Memory B cell (primary cell): ENCODE results near the gene ZNF614.
"Not testable (repeated sequence)": the region's sequence is repeated elsewhere in the genome, so short reads cannot be mapped to it uniquely, and the experiment has no call there.

Experiments used
- ATAC-seq: fragments of 150-1000 bp; cut with Tn5 transposase; 2 replicates; pipeline ENCODE4 v1.10.0; 2021; ENCODE audit warnings: low read depth, mild to moderate bottlenecking, moderate library complexity
- DNase-seq, 2 donors: peaks; one replicate each; pipeline ENCODE4 v3.0.0; 2022; ENCODE audit warnings: low spot score in 2 of 2
- H3K27ac Mint-ChIP-seq: one replicate; pipeline ENCODE4 v1.8.0; 2022; ENCODE audit warnings: mild to moderate bottlenecking, moderate library complexity, mixed read lengths
- H3K27me3 Mint-ChIP-seq: one replicate; pipeline ENCODE4 v1.8.0; 2022; ENCODE audit warnings: mixed read lengths
- H3K36me3 Mint-ChIP-seq: one replicate; pipeline ENCODE4 v1.8.0; 2022; ENCODE audit warnings: mild to moderate bottlenecking, mixed read lengths
- H3K4me1 Mint-ChIP-seq: one replicate; pipeline ENCODE4 v1.8.0; 2022; ENCODE audit warnings: mixed read lengths
- H3K4me3 Mint-ChIP-seq: one replicate; pipeline ENCODE4 v1.8.0; 2022; ENCODE audit warnings: mild to moderate bottlenecking, moderate library complexity, mixed read lengths
- H3K9me3 Mint-ChIP-seq: one replicate; pipeline ENCODE4 v1.8.0; 2022; ENCODE audit warnings: mixed read lengths

ZNF614 gene

GRCh38 chr19:52028027-52028779 is at the start of gene ZNF614:
Gene ZNF614, minus strand, starts transcription at chr19:52028379. Its CDS starts 2,634 bp downstream, at chr19:52025745.
- no peaks in the 10 kb centered on the region for H3K27me3 Mint-ChIP-seq
- peak within 1 kb of the TSS; percentile 92 for H3K4me3 Mint-ChIP-seq
- H3K36me3 Mint-ChIP-seq: peaks cover 31% of the 10 kb centered on the region
- peak; percentile 87 for ATAC-seq
- H3K27ac Mint-ChIP-seq: peak within 1 kb of the TSS; percentile 93
- peak; percentile 79 to 97 for DNase-seq
- H3K9me3 Mint-ChIP-seq: peaks cover 13% of the 10 kb centered on the region
- peaks cover 19% of the 10 kb centered on the region for H3K4me1 Mint-ChIP-seq

- no peak for DNase-seq
- Mint-ChIP-seq H3K27ac (no peak overlapping the region), H3K27me3 (no peaks in the 10 kb centered on the region), H3K4me3 (no peak overlapping the region), H3K9me3 (peaks cover 29% of the 10 kb centered on the region), H3K4me1 (no peaks in the 10 kb centered on the region), H3K36me3 (peaks cover 85% of the 10 kb centered on the region)
- ATAC-seq: no peak
These were observed 42.3 kb upstream of the ZNF614 start for GRCh38 chr19:52070496-52070895.

GRCh38 chr19:52069653-52070052 is 41.5 kb upstream of the ZNF614 start:
- ATAC-seq (no peak), DNase-seq (no peak)
- Mint-ChIP-seq H3K27me3 (no peaks in the 10 kb centered on the region), H3K36me3 (peaks cover 82% of the 10 kb centered on the region), H3K27ac (no peak overlapping the region), H3K4me3 (no peak overlapping the region), H3K4me1 (no peaks in the 10 kb centered on the region), H3K9me3 (peaks cover 27% of the 10 kb centered on the region)

GRCh38 chr19:52066258-52066863 is 38.2 kb upstream of the ZNF614 start:
- Mint-ChIP-seq H3K27me3 (no peaks in the 10 kb centered on the region), H3K36me3 (peaks cover 62% of the 10 kb centered on the region), H3K9me3 (peaks cover 22% of the 10 kb centered on the region), H3K27ac (no peak overlapping the region), H3K4me1 (no peaks in the 10 kb centered on the region), H3K4me3 (no peak overlapping the region)
- ATAC-seq: no peak
- DNase-seq: no peak

- ATAC-seq: no peak
- DNase-seq: no peak
- Mint-ChIP-seq H3K4me1 (no peaks in the 10 kb centered on the region), H3K27me3 (no peaks in the 10 kb centered on the region), H3K9me3 (peaks cover 20% of the 10 kb centered on the region), H3K4me3 (no peak overlapping the region), H3K27ac (no peak overlapping the region), H3K36me3 (peaks cover 56% of the 10 kb centered on the region)
These were observed 37.2 kb upstream of the ZNF614 start for GRCh38 chr19:52065399-52065798.

GRCh38 chr19:52056480-52056879 is 28.3 kb upstream of the ZNF614 start:
- H3K27ac Mint-ChIP-seq, H3K4me3 Mint-ChIP-seq, DNase-seq, H3K4me1 Mint-ChIP-seq, H3K27me3 Mint-ChIP-seq, ATAC-seq: not testable (repeated sequence)
- peaks cover 31% of the 10 kb centered on the region for H3K9me3 Mint-ChIP-seq
- H3K36me3 Mint-ChIP-seq: peaks cover 29% of the 10 kb centered on the region

- Mint-ChIP-seq H3K36me3 (peaks cover 31% of the 10 kb centered on the region), H3K9me3 (peaks cover 23% of the 10 kb centered on the region)
- ATAC-seq: not testable (repeated sequence)
These were observed 23.6 kb upstream of the ZNF614 start for GRCh38 chr19:52051736-52052135.

GRCh38 chr19:52048555-52049501 is 20.6 kb upstream of the ZNF614 start, which contains the start of gene ZNF432:
Gene ZNF432, minus strand, starts transcription at chr19:52048838. Its CDS starts 1,970 bp downstream, at chr19:52046868.
- Mint-ChIP-seq H3K9me3 (peaks cover 16% of the 10 kb centered on the region), H3K27me3 (no peaks in the 10 kb centered on the region), H3K4me1 (peaks cover 8% of the 10 kb centered on the region), H3K4me3 (peak within 1 kb of the TSS; percentile 99), H3K36me3 (peaks cover 32% of the 10 kb centered on the region), H3K27ac (peak within 1 kb of the TSS; percentile 98)
- DNase-seq (peak; percentile 79 to 87), ATAC-seq (peak; percentile 84)

More at GRCh38 chr19:52051736-52052135, 23.6 kb upstream of the ZNF614 start:
- not testable (repeated sequence) for DNase-seq, H3K27me3 Mint-ChIP-seq, H3K4me1 Mint-ChIP-seq, H3K4me3 Mint-ChIP-seq, H3K27ac Mint-ChIP-seq

- H3K27me3 Mint-ChIP-seq: no peaks in the 10 kb centered on the region
- peaks cover 68% of the 10 kb centered on the region for H3K36me3 Mint-ChIP-seq
- H3K4me3 Mint-ChIP-seq: no peak overlapping the region
- H3K4me1 Mint-ChIP-seq: no peaks in the 10 kb centered on the region
- no peak overlapping the region for H3K27ac Mint-ChIP-seq
- DNase-seq: no peak
- peaks cover 23% of the 10 kb centered on the region for H3K9me3 Mint-ChIP-seq
- no peak for ATAC-seq
These were observed 11.0 kb upstream of the ZNF614 start for GRCh38 chr19:52039169-52039568.

- Mint-ChIP-seq H3K9me3 (peaks cover 16% of the 10 kb centered on the region), H3K27ac (no peak overlapping the region), H3K4me3 (no peak overlapping the region), H3K27me3 (no peaks in the 10 kb centered on the region), H3K4me1 (no peaks in the 10 kb centered on the region), H3K36me3 (peaks cover 48% of the 10 kb centered on the region)
- ATAC-seq: no peak
- no peak for DNase-seq
These were observed 6.0 kb upstream of the ZNF614 start for GRCh38 chr19:52034051-52034728.

GRCh38 chr19:52028780-52029123 is 573 bp upstream of the ZNF614 start:
- no peaks in the 10 kb centered on the region for H3K27me3 Mint-ChIP-seq
- peaks cover 30% of the 10 kb centered on the region for H3K36me3 Mint-ChIP-seq
- ATAC-seq (peak; percentile 27), DNase-seq (no peak)
- H3K9me3 Mint-ChIP-seq: peaks cover 13% of the 10 kb centered on the region
- peak overlapping the region; percentile 93 for H3K27ac Mint-ChIP-seq
- H3K4me3 Mint-ChIP-seq: peak overlapping the region; percentile 92
- H3K4me1 Mint-ChIP-seq: peaks cover 19% of the 10 kb centered on the region

GRCh38 chr19:52026255-52026990 is 1.8 kb downstream of the ZNF614 start:
- peaks cover 19% of the 10 kb centered on the region for H3K4me1 Mint-ChIP-seq
- not testable (repeated sequence) for DNase-seq, H3K27me3 Mint-ChIP-seq, ATAC-seq, H3K4me3 Mint-ChIP-seq
- peak overlapping the region; percentile 93 for H3K27ac Mint-ChIP-seq
- peaks cover 42% of the 10 kb centered on the region for H3K36me3 Mint-ChIP-seq
- peaks cover 15% of the 10 kb centered on the region for H3K9me3 Mint-ChIP-seq

GRCh38 chr19:52024478-52024877 is 3.7 kb downstream of the ZNF614 start:
- peaks cover 59% of the 10 kb centered on the region for H3K36me3 Mint-ChIP-seq
- peaks cover 18% of the 10 kb centered on the region for H3K9me3 Mint-ChIP-seq
- H3K4me1 Mint-ChIP-seq: peaks cover 19% of the 10 kb centered on the region
- not testable (repeated sequence) for H3K27me3 Mint-ChIP-seq, H3K27ac Mint-ChIP-seq, ATAC-seq, H3K4me3 Mint-ChIP-seq, DNase-seq
